T-helper 9 cell (primary cell): Measurements from ENCODE around the gene UCK1.
A peak's percentile ranks its signal among the peaks of the same experiment; 100 is the strongest.

Source experiments
- DNase-seq: peaks from one replicate; pipeline ENCODE4 v3.0.0-alpha.2; 2020
- total RNA-seq, 2 donors: gene quantifications; one replicate each; lab custom pipeline; 2026; lab: John Stamatoyannopoulos, UW

UCK1 gene
- 24.9 to 37.5 reads per million in 2 donors for total RNA-seq

DNA sequence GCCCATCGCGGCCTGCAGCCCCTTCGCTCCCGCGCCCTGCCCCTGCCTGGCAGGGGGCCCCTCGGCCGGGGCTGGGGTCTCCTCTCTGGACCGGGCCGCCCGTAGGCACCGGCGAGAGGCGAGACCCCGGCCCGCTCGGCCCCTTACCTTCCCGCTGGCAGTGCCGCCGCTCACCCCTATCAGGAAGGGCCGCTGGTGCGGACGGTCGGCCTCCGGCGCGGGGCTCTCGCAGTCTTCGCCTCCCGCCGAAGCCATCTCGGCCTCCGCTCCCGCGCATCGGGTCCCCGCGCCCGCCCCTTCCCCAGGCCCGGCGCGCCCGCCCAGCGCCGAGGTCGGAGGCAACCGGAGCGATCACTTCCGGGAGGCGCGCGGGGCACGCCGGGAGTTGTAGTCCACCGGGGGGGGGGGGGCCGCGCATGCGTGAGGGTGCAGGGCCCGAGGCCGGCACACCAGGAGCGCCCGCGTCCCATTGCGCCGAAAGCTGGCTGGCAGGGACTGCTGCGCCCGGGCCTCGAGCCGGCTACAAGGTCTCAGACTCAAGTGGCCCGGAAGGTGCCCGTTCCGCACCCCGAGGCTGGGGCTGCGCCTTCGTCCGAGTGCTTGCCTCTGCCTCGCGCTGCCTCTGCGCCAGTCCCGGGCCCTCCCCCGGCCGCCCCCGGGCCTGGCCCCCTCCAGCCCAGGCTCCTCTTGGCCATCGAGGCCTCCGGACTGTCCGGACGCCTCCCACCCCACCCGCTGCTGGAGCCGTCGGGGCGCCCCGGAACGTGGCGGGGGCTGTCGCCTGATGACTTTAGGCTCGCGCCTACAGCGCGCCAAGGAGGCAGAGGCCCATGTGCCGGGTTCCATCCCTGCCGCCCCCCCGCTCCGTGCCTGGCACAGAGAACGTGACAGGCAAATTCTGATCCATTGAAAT, at the start of gene UCK1:
UCK1 (minus strand) TSS at position 344 of the 913 bp plus-strand sequence; CDS start at position 255, 89 bp downstream.
- peak; percentile 70 for DNase-seq

DNA sequence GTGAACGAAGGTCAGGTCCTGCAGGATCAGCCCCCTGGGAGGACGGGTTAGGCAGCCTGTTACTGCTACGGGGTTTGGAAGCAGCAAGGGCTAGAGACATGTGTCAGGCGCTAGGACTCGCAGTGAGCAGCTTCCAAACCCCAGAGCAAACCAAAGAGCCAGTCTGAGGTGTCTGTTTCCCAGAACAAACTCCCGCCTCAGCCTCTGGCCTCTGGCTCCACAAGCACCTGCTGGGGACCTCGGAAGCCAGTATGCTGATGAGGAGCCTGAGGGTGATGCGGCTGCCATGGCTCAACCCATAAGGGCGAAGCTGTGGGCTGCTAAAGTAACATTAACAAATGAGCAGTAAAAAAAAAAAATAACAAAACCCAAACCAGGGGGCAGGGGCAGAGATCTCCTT, 49.3 kb upstream of the UCK1 start:
- no peak for DNase-seq

GRCh38 chr9:131579789-131580211, 48.7 kb upstream of the UCK1 start:
- no peak for DNase-seq

GRCh38 chr9:131578731-131579504, 47.9 kb upstream of the UCK1 start:
- peak; percentile 20 for DNase-seq

DNA sequence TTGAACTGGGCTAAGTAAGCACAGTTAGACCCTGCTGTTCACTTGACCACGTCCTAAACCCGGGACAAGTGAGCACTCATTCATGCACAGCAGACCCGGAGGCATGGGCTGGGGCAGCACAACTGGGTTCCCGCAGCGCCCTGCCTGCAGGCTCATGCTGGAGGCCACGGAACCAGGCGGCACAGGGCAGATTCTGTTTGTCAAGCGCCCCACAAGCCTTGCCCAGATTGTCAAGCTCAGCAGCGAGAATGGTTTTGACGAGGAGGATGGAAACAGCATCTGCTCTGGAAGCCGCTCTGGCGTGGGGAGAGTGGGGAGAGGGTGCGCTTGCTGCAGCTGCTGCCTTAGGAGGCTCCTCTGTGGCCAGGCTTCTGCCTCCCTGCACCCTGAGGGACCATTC, 47.0 kb upstream of the UCK1 start:
- DNase-seq = no peak

GRCh38 chr9:131577005-131578000, 46.2 kb upstream of the UCK1 start:
- DNase-seq = no peak

DNA sequence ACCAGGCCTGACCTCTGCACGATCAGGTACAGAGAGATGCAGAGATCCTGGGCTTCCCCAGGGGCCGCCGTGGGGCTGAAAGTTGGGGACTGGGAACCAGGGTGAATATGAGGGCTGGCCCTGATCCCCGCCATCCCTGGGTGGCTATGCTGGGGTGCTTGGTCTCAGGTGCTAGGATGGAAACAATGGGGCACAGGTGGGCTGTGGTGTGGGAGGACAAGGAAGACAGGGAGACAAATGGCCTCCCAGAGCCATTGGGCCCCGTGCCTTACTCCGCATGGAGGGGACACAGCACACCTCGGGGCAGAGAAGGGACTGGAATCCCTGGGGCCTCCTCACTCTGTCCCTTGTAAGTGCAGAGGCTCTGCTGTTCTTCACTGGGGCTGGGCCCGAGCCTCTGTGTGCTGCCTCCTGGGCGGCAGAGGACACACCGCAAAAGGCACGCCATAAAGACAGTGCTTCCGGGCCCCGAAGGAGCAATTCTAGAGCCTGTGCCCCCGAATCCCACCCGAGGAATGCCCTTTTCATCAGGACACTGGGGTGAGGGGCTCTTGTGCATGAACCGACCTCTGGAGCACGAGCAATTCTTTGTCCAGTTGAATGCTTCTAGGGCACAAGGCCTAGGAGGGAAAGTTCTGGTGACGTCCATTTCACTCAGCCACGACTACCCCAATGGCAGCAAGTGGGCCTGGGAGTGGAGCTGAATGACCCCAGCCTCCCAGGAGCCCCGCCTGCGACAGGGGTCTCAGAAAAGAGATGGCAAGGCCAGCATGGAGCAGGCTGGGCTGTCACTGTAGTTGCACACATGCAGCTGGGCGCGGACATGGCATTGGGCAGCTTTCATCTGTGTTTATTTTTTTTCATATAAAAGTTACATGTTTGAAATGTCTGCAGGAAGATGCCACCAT, 45.1 kb upstream of the UCK1 start:
- DNase-seq = no peak

GRCh38 chr9:131574730-131575640, 43.9 kb upstream of the UCK1 start:
- DNase-seq = no peak

- DNase-seq = no peak
Observed at GRCh38 chr9:131567910-131568309, 36.8 kb upstream of the UCK1 start.

DNA sequence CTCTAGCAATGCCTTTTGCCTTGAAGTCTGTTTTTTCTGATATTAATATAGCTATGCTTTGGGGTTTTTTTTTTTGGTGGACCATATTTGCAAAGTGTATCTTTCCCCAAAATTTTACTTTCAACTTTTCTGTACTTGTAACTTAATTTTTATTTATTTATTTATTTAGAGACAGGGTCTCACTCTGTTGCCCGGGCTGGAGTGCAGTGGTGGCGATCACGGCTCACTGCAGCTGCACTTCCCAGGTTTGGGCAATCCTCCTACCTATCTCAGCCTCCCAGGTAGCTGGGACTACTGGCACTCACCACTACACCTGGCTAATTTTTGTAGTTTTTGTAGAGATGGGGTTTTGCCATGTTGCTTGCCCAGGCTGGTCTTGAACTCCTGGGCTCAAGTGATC, 35.1 kb upstream of the UCK1 start:
- no peak for DNase-seq

GRCh38 chr9:131565369-131565768, 34.3 kb upstream of the UCK1 start:
- DNase-seq = no peak

GRCh38 chr9:131562032-131562959, 31.2 kb upstream of the UCK1 start:
- no peak for DNase-seq

GRCh38 chr9:131559421-131560000, 28.4 kb upstream of the UCK1 start:
- DNase-seq = no peak

GRCh38 chr9:131557855-131558548, 26.9 kb upstream of the UCK1 start:
- no peak for DNase-seq

GRCh38 chr9:131555841-131556673, 25.0 kb upstream of the UCK1 start:
- DNase-seq = no peak

DNA sequence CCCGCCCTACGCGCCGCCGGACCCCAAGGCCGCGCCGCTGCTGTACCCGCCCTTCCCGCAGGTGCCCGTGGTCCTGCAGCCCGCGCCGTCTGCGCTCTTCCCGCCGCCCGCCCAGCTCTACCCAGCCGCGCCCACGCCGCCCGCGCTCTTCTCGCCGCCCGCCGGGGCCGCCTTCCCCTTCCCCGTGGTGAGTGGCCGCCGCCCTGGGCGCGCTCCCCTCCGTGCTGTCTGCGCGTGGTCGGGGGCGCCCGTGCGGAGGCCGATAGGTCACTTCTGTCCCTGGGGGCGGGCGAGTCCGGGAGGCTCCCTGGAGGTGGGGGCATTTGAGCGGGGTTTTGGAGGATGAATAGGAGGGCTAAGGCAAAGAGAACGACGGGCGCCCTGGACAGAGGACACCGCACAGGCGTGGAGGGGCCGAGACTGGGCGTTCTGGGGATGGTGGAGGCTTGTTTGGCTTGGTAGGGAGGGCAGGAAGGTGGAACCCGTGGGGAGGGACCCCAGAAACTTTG, 23.8 kb upstream of the UCK1 start:
- DNase-seq = no peak
